Inflammatory macrophage (primary cell): ENCODE results near the gene SLC66A2.
"Not testable (repeated sequence)": the region's sequence is repeated elsewhere in the genome, so short reads cannot be mapped to it uniquely, and the experiment has no call there.

Experiments
- DNase-seq, 2 donors: peaks; one replicate each; pipeline ENCODE4 v3.0.0-alpha.2; 2020 to 2022

Gene SLC66A2

GRCh38 chr18:79877163-79878091 lies 74.0 kb downstream of the SLC66A2 start:
- DNase-seq = no peak

GRCh38 chr18:79876497-79876896 lies 75.0 kb downstream of the SLC66A2 start:
- DNase-seq = no peak

GRCh38 chr18:79875931-79876461 lies 75.5 kb downstream of the SLC66A2 start:
- no peak for DNase-seq

GRCh38 chr18:79875531-79875919 lies 75.9 kb downstream of the SLC66A2 start:
- no peak for DNase-seq

- no peak for DNase-seq
Observed at GRCh38 chr18:79874553-79875530, 76.6 kb downstream of the SLC66A2 start.

- no peak for DNase-seq
Observed at GRCh38 chr18:79873449-79874110, 77.9 kb downstream of the SLC66A2 start.

- DNase-seq = no peak
Observed at GRCh38 chr18:79872527-79873444, 78.7 kb downstream of the SLC66A2 start.

GRCh38 chr18:79871481-79872091 lies 79.9 kb downstream of the SLC66A2 start:
- no peak for DNase-seq

- DNase-seq = no peak
Observed at GRCh38 chr18:79871026-79871390, 80.4 kb downstream of the SLC66A2 start.

GRCh38 chr18:79870301-79871025 lies 81.0 kb downstream of the SLC66A2 start:
- DNase-seq = no peak

GRCh38 chr18:79869591-79870300 lies 81.7 kb downstream of the SLC66A2 start:
- DNase-seq = no peak

- DNase-seq = no peak
Observed at GRCh38 chr18:79868811-79869541, 82.5 kb downstream of the SLC66A2 start.

GRCh38 chr18:79868168-79868784 lies 83.2 kb downstream of the SLC66A2 start:
- no peak for DNase-seq

- DNase-seq = no peak
Observed at GRCh38 chr18:79867666-79868065, 83.8 kb downstream of the SLC66A2 start.

GRCh38 chr18:79866889-79867574 lies 84.4 kb downstream of the SLC66A2 start:
- no peak for DNase-seq

GRCh38 chr18:79865951-79866350 lies 85.5 kb downstream of the SLC66A2 start:
- DNase-seq = not testable (repeated sequence)

- DNase-seq = not testable (repeated sequence)
Observed at GRCh38 chr18:79864955-79865354, 86.5 kb downstream of the SLC66A2 start.
